PC-3 (cell line): ENCODE measurements around the gene TMC1. TPM values are rescaled to one million over a fixed set of nuclear protein-coding genes. Genes with fewer than 3 reads are reported as not detected.

Source experiments
- ATAC-seq: fragments of 200-7000 bp; cut with Tn5 transposase; 2 replicates; pipeline ENCODE4 v1.9.1; 2020; ENCODE audit warnings: mild to moderate bottlenecking, moderate library complexity
- BruUV-seq: library from RNA; stranded (reverse); fragments of 400-500 nt; replicated peaks from 2 replicates; lab custom pipeline; 2021; lab: Mats Ljungman, UMichigan
- CTCF ChIA-PET: fragments of 300-600 bp; sonication (Branson Sonifier 250); formaldehyde crosslinking; loops from one replicate; lab custom pipeline; 2022; ENCODE audit warnings: antibody characterized with exemption; lab: Charles Lee
- POLR2A ChIA-PET: fragments of 300-600 bp; sonication (Branson Sonifier 250); formaldehyde crosslinking; loops from one replicate; lab custom pipeline; 2022; ENCODE audit warnings: antibody characterized with exemption; ENCODE audit not compliant: unreplicated experiment; lab: Charles Lee
- DNase-seq: peaks from one replicate; pipeline ENCODE4 v3.0.0-alpha.2; 2015
- H2AFZ ChIP-seq: fragments of 300-600 bp; sonication (generic); 2 replicates; pipeline ENCODE4 v1.6.0; 2016; ENCODE audit warnings: antibody characterized with exemption, low read length
- H3F3A ChIP-seq: fragments of 300-600 bp; sonication (generic); one replicate; pipeline ENCODE4 v1.6.0; 2017; ENCODE audit warnings: antibody characterized with exemption, low read length, control low read depth, mild to moderate bottlenecking; ENCODE audit not compliant: unreplicated experiment
- H3K27ac ChIP-seq: fragments of 300-600 bp; sonication (generic); 2 replicates; pipeline ENCODE4 v1.5.1; 2016; ENCODE audit warnings: mild to moderate bottlenecking, low read length
- H3K27me3 ChIP-seq: fragments of 300-600 bp; sonication (generic); 2 replicates; pipeline ENCODE4 v1.6.1; 2016; ENCODE audit warnings: low read length, mixed read lengths
- H3K36me3 ChIP-seq: fragments of 300-600 bp; sonication (generic); 2 replicates; pipeline ENCODE4 v1.6.1; 2016; ENCODE audit warnings: low read depth, mixed run types, low read length, mixed read lengths
- H3K4me1 ChIP-seq: fragments of 300-600 bp; sonication (generic); 2 replicates; pipeline ENCODE4 v1.5.1; 2016; ENCODE audit warnings: low read length; ENCODE audit not compliant: insufficient read depth
- H3K4me2 ChIP-seq: fragments of 300-600 bp; sonication (generic); 2 replicates; pipeline ENCODE4 v1.6.0; 2016; ENCODE audit warnings: low read length
- H3K4me3 ChIP-seq: fragments of 300-600 bp; sonication (generic); 2 replicates; pipeline ENCODE4 v1.5.1; 2016; ENCODE audit warnings: mild to moderate bottlenecking, low read length, mixed read lengths
- H3K79me2 ChIP-seq: fragments of 300-600 bp; sonication (generic); 2 replicates; pipeline ENCODE4 v1.6.1; 2017; ENCODE audit warnings: low read length, mixed read lengths
- H3K9ac ChIP-seq: fragments of 300-600 bp; sonication (generic); 2 replicates; pipeline ENCODE4 v1.6.0; 2016; ENCODE audit warnings: mild to moderate bottlenecking, low read length
- H3K9me2 ChIP-seq: fragments of 300-600 bp; sonication (generic); replicated peaks from 2 replicates; pipeline ENCODE4 v1.6.1; 2016; ENCODE audit warnings: mixed run types, low read length, mixed read lengths
- H3K9me3 ChIP-seq: fragments of 300-600 bp; sonication (generic); 2 replicates; pipeline ENCODE4 v1.6.1; 2016; ENCODE audit warnings: low read length, mixed read lengths
- H4K20me1 ChIP-seq: fragments of 300-600 bp; sonication (generic); 2 replicates; pipeline ENCODE4 v1.6.1; 2016; ENCODE audit warnings: low read length, mixed read lengths
- EZH2 ChIP-seq: fragments of 300-600 bp; sonication (generic); IDR thresholded peaks from one replicate; pipeline ENCODE4 v1.6.1; 2017; ENCODE audit warnings: antibody characterized with exemption, mild to moderate bottlenecking, low read length; ENCODE audit not compliant: unreplicated experiment
- EZH2phosphoT487 ChIP-seq: fragments of 300-600 bp; sonication (generic); IDR thresholded peaks from 2 replicates; pipeline ENCODE4 v1.6.1; 2018; ENCODE audit warnings: mild to moderate bottlenecking, antibody characterized with exemption, low read length, borderline replicate concordance
- intact Hi-C: fragments of 100-400 bp; cut with micrococcal nuclease; formaldehyde crosslinking; loops from 2 replicates; pipeline ENCODE4 v1.9.0; 2023
- total RNA-seq: library from RNA; depleted of rRNA; stranded (reverse); fragments of >200 nt; gene quantifications from 2 replicates; pipeline ENCODE4 v1.2.3, GENCODE V29; 2014
- TF ChIP-seq, protein P1 (sequence below): fragments of 300-600 bp; sonication (generic); conservative IDR thresholded peaks from 2 replicates; pipeline ENCODE4 v1.5.1; 2017; ENCODE audit warnings: antibody characterized with exemption, low read depth, mild to moderate bottlenecking, low read length

TMC1 gene
- total RNA-seq, 1 experiment from 2014 or later, result 0.15 TPM

DNA sequence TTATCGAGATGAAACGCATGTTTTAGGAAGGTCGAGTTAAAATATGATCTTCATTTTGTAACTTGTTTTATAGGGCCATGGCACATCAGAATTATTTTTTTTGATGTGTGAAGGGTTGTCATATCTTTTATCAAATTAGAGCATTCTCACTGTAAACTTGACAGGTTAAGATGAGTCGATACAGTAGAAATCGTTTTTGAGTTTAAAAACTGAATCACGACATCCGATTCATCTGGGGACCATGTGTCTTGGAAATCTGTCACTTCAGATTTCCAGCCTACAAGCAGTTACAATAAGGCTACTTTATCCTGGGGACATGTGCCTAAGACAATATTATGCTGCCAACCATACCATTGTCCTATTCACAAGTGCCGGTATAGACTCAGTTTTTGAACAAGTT lies 295.3 kb downstream of the TMC1 start:
- H3F3A ChIP-seq, result no peaks in the 10 kb centered on the region
- no peaks in the 10 kb centered on the region for H3K9me2 ChIP-seq
- no peak overlapping the region for H3K9ac ChIP-seq
- no peak overlapping the region for H3K27ac ChIP-seq
- no peak overlapping the region for H2AFZ ChIP-seq
- no peaks in the 10 kb centered on the region for H3K36me3 ChIP-seq
- no TSS peak for BruUV-seq
- no peak for DNase-seq
- ChIA-PET POLR2A (no interaction called here), CTCF (no interaction called here)
- H4K20me1 ChIP-seq, result no peaks in the 10 kb centered on the region
- H3K4me2 ChIP-seq, result no peak overlapping the region
- H3K9me3 ChIP-seq, result no peaks in the 10 kb centered on the region
- H3K4me1 ChIP-seq, result no peaks in the 10 kb centered on the region
- no peak for ATAC-seq
- no peaks in the 10 kb centered on the region for H3K79me2 ChIP-seq
- TF ChIP-seq, protein P1, sequence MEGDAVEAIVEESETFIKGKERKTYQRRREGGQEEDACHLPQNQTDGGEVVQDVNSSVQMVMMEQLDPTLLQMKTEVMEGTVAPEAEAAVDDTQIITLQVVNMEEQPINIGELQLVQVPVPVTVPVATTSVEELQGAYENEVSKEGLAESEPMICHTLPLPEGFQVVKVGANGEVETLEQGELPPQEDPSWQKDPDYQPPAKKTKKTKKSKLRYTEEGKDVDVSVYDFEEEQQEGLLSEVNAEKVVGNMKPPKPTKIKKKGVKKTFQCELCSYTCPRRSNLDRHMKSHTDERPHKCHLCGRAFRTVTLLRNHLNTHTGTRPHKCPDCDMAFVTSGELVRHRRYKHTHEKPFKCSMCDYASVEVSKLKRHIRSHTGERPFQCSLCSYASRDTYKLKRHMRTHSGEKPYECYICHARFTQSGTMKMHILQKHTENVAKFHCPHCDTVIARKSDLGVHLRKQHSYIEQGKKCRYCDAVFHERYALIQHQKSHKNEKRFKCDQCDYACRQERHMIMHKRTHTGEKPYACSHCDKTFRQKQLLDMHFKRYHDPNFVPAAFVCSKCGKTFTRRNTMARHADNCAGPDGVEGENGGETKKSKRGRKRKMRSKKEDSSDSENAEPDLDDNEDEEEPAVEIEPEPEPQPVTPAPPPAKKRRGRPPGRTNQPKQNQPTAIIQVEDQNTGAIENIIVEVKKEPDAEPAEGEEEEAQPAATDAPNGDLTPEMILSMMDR, result no peak
- TF ChIP-seq EZH2phosphoT487, result no peak
- intact Hi-C loops, result no loop called here
- H3K4me3 ChIP-seq, result no peak overlapping the region
- H3K27me3 ChIP-seq, result peaks cover 50% of the 10 kb centered on the region

DNA sequence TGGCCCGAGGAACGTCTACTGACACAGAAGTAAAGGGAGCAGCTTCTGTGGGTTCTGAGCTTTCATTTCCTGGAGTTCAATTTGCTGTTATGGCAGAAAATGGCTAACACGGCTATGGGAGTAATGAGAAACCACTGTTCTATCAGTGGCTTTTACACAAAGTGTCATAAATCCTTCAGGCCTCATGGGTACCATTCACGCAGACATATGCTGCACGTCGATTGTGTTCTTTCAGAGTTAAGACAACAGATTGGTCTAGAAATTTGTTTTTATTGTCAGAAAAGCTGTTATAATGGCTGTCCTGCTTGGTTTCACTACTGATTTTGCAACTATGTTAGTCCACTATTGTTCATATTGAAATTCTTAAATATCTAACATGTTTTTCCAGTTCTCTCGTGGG lies 296.0 kb downstream of the TMC1 start:
- H3K27me3 ChIP-seq, result peaks cover 46% of the 10 kb centered on the region
- no TSS peak for BruUV-seq
- no peak for DNase-seq
- intact Hi-C loops, result no loop called here
- CTCF ChIA-PET, result no interaction called here
- no peak for ATAC-seq
- H2AFZ ChIP-seq, result no peak overlapping the region
- no peaks in the 10 kb centered on the region for H3K36me3 ChIP-seq
- no peak overlapping the region for H3K4me3 ChIP-seq
- H3K9ac ChIP-seq, result no peak overlapping the region
- no peaks in the 10 kb centered on the region for H3F3A ChIP-seq
- no peaks in the 10 kb centered on the region for H4K20me1 ChIP-seq
- TF ChIP-seq EZH2 (no peak), EZH2phosphoT487 (no peak)
- TF ChIP-seq, protein P1, result no peak
- H3K4me2 ChIP-seq, result no peak overlapping the region
- no peak overlapping the region for H3K27ac ChIP-seq
- no peaks in the 10 kb centered on the region for H3K79me2 ChIP-seq
- no peaks in the 10 kb centered on the region for H3K4me1 ChIP-seq
- POLR2A ChIA-PET, result no interaction called here
- H3K9me3 ChIP-seq, result no peaks in the 10 kb centered on the region
- H3K9me2 ChIP-seq, result no peaks in the 10 kb centered on the region

DNA sequence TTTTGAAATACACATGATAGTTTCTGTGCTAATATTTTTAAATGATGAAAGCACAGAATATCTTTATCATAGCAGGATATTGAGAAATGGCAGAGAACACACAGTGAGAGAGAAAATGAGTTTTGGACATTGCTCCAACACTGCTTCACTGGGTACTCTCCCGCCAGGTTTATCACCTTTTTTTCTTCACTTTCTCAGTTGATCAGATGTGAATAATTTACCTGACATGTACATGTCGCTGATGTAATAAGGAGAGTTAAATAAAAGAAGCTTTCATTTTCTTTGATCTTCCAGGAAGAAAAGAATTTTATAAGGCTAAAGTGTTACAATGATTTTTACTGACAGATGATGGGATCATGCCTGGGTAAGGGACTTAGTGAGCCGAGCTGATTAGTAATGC lies 297.0 kb downstream of the TMC1 start:
- no peak for TF ChIP-seq EZH2phosphoT487
- TF ChIP-seq EZH2, result no peak
- TF ChIP-seq, protein P1, result no peak
- no peak overlapping the region for H2AFZ ChIP-seq
- no peak overlapping the region for H3K27ac ChIP-seq
- BruUV-seq, result no TSS peak
- H3F3A ChIP-seq, result no peaks in the 10 kb centered on the region
- no peaks in the 10 kb centered on the region for H3K4me1 ChIP-seq
- H3K4me3 ChIP-seq, result no peak overlapping the region
- ChIA-PET POLR2A (no interaction called here), CTCF (no interaction called here)
- H3K79me2 ChIP-seq, result no peaks in the 10 kb centered on the region
- no peak for ATAC-seq
- intact Hi-C loops, result no loop called here
- H4K20me1 ChIP-seq, result no peaks in the 10 kb centered on the region
- H3K9me3 ChIP-seq, result no peaks in the 10 kb centered on the region
- no peak overlapping the region for H3K9ac ChIP-seq
- H3K36me3 ChIP-seq, result no peaks in the 10 kb centered on the region
- H3K4me2 ChIP-seq, result no peak overlapping the region
- no peak for DNase-seq
- H3K9me2 ChIP-seq, result no peaks in the 10 kb centered on the region
- peaks cover 44% of the 10 kb centered on the region for H3K27me3 ChIP-seq
